T-helper 17 cell (primary cell): ENCODE measurements around the gene LINGO3. TPM values are rescaled to one million over a fixed set of nuclear protein-coding genes. Genes with fewer than 3 reads are reported as not detected.

Source experiments
- ATAC-seq: fragments of 150-1000 bp; cut with Tn5 transposase; 2 replicates; pipeline ENCODE4 v1.10.0; 2021; ENCODE audit warnings: mild to moderate bottlenecking, moderate library complexity
- DNase-seq, 3 donors: peaks; one replicate each; pipeline versions ENCODE4 v3.0.0 to v3.0.0-alpha.2; 2020 to 2021
- H3K9me3 ChIP-seq: one replicate; pipeline ENCODE4 v1.7.0; 2013; ENCODE audit warnings: low read length, mild to moderate bottlenecking; ENCODE audit not compliant: control insufficient read depth, poor library complexity, severe bottlenecking
- H3K27ac Mint-ChIP-seq: one replicate; pipeline ENCODE4 v1.8.0; 2022; ENCODE audit warnings: mild to moderate bottlenecking, moderate library complexity, mixed read lengths
- H3K27me3 Mint-ChIP-seq: one replicate; pipeline ENCODE4 v1.8.0; 2022; ENCODE audit warnings: mixed read lengths
- H3K36me3 Mint-ChIP-seq: one replicate; pipeline ENCODE4 v1.8.0; 2022; ENCODE audit warnings: low read depth, mixed read lengths
- H3K4me1 Mint-ChIP-seq: one replicate; pipeline ENCODE4 v1.8.0; 2022; ENCODE audit warnings: mild to moderate bottlenecking, mixed read lengths
- H3K4me3 Mint-ChIP-seq: one replicate; pipeline ENCODE4 v1.8.0; 2022; ENCODE audit warnings: mild to moderate bottlenecking, moderate library complexity, mixed read lengths
- total RNA-seq, 4 donors: library from RNA in 2 of 4; stranded (reverse) in 2 of 4; gene quantifications; one replicate each; pipeline ENCODE4 v1.2.3 and lab custom pipeline; 2022 to 2026

The LINGO3 gene
- total RNA-seq, 2 donors from 2014 or later, result 0.20 to 0.29 TPM

GRCh38 chr19:2300533-2300932 is 7.4 kb downstream of the LINGO3 start:
- no peak overlapping the region for H3K27ac Mint-ChIP-seq
- H3K4me3 Mint-ChIP-seq, result no peak overlapping the region
- H3K27me3 Mint-ChIP-seq, result peaks cover 22% of the 10 kb centered on the region
- peaks cover 2% of the 10 kb centered on the region for H3K36me3 Mint-ChIP-seq
- DNase-seq (no peak), ATAC-seq (no peak)
- no peaks in the 10 kb centered on the region for H3K9me3 ChIP-seq
- H3K4me1 Mint-ChIP-seq, result peaks cover 9% of the 10 kb centered on the region

- Mint-ChIP-seq H3K4me3 (no peak overlapping the region), H3K27ac (no peak overlapping the region), H3K27me3 (no peaks in the 10 kb centered on the region), H3K4me1 (peaks cover 8% of the 10 kb centered on the region), H3K36me3 (no peaks in the 10 kb centered on the region)
- ATAC-seq (no peak), DNase-seq (no peak)
- no peaks in the 10 kb centered on the region for H3K9me3 ChIP-seq
Observed at GRCh38 chr19:2296141-2296540, 11.8 kb downstream of the LINGO3 start.

- DNase-seq (no peak), ATAC-seq (no peak)
- no peaks in the 10 kb centered on the region for H3K9me3 ChIP-seq
- Mint-ChIP-seq H3K4me3 (no peak overlapping the region), H3K4me1 (peaks cover 10% of the 10 kb centered on the region), H3K27ac (no peak overlapping the region), H3K27me3 (no peaks in the 10 kb centered on the region), H3K36me3 (peaks cover 2% of the 10 kb centered on the region)
Observed at GRCh38 chr19:2294687-2295335, 13.1 kb downstream of the LINGO3 start.

- H3K4me3 Mint-ChIP-seq, result peak overlapping the region; percentile 93
- no peak for ATAC-seq
- peaks cover 2% of the 10 kb centered on the region for H3K36me3 Mint-ChIP-seq
- peaks cover 26% of the 10 kb centered on the region for H3K4me1 Mint-ChIP-seq
- H3K27me3 Mint-ChIP-seq, result no peaks in the 10 kb centered on the region
- H3K27ac Mint-ChIP-seq, result no peak overlapping the region
- no peak for DNase-seq
- H3K9me3 ChIP-seq, result no peaks in the 10 kb centered on the region
Observed at GRCh38 chr19:2291185-2291751, 16.7 kb downstream of the LINGO3 start.

GRCh38 chr19:2290441-2291184 is 17.3 kb downstream of the LINGO3 start:
- DNase-seq (no peak), ATAC-seq (peak; percentile 29)
- Mint-ChIP-seq H3K4me3 (peak overlapping the region; percentile 93), H3K4me1 (peaks cover 26% of the 10 kb centered on the region), H3K36me3 (peaks cover 2% of the 10 kb centered on the region), H3K27me3 (no peaks in the 10 kb centered on the region), H3K27ac (peak overlapping the region; percentile 82)
- no peaks in the 10 kb centered on the region for H3K9me3 ChIP-seq

- peaks cover 2% of the 10 kb centered on the region for H3K36me3 Mint-ChIP-seq
- H3K4me3 Mint-ChIP-seq, result peak overlapping the region; percentile 93
- H3K27ac Mint-ChIP-seq, result peak overlapping the region; percentile 82
- H3K9me3 ChIP-seq, result no peaks in the 10 kb centered on the region
- DNase-seq, result no peak
- H3K4me1 Mint-ChIP-seq, result peaks cover 26% of the 10 kb centered on the region
- no peaks in the 10 kb centered on the region for H3K27me3 Mint-ChIP-seq
- peak; percentile 76 for ATAC-seq
Observed at GRCh38 chr19:2289714-2290435, 18.1 kb downstream of the LINGO3 start.

- Mint-ChIP-seq H3K4me3 (peak overlapping the region; percentile 93), H3K36me3 (peaks cover 2% of the 10 kb centered on the region), H3K27me3 (no peaks in the 10 kb centered on the region), H3K4me1 (peaks cover 25% of the 10 kb centered on the region), H3K27ac (peak overlapping the region; percentile 82)
- no peaks in the 10 kb centered on the region for H3K9me3 ChIP-seq
- DNase-seq (no peak), ATAC-seq (peak; percentile 12)
Observed at GRCh38 chr19:2288818-2289713, 18.9 kb downstream of the LINGO3 start.

- DNase-seq (no peak), ATAC-seq (no peak)
- H3K9me3 ChIP-seq, result no peaks in the 10 kb centered on the region
- peaks cover 2% of the 10 kb centered on the region for H3K36me3 Mint-ChIP-seq
- peak overlapping the region; percentile 93 for H3K4me3 Mint-ChIP-seq
- no peak overlapping the region for H3K27ac Mint-ChIP-seq
- H3K27me3 Mint-ChIP-seq, result no peaks in the 10 kb centered on the region
- peaks cover 21% of the 10 kb centered on the region for H3K4me1 Mint-ChIP-seq
Observed at GRCh38 chr19:2288338-2288817, 19.6 kb downstream of the LINGO3 start.

- DNase-seq, result no peak
- no peaks in the 10 kb centered on the region for H3K9me3 ChIP-seq
- no peak overlapping the region for H3K27ac Mint-ChIP-seq
- no peak for ATAC-seq
- H3K27me3 Mint-ChIP-seq, result no peaks in the 10 kb centered on the region
- H3K36me3 Mint-ChIP-seq, result peaks cover 2% of the 10 kb centered on the region
- H3K4me1 Mint-ChIP-seq, result peaks cover 21% of the 10 kb centered on the region
- peak overlapping the region; percentile 93 for H3K4me3 Mint-ChIP-seq
Observed at GRCh38 chr19:2287585-2288337, 20.2 kb downstream of the LINGO3 start.

- Mint-ChIP-seq H3K27me3 (no peaks in the 10 kb centered on the region), H3K4me3 (no peak overlapping the region), H3K27ac (peak overlapping the region; percentile 65), H3K36me3 (peaks cover 2% of the 10 kb centered on the region), H3K4me1 (peaks cover 27% of the 10 kb centered on the region)
- ATAC-seq (no peak), DNase-seq (no peak)
- H3K9me3 ChIP-seq, result no peaks in the 10 kb centered on the region
Observed at GRCh38 chr19:2286402-2287140, 21.4 kb downstream of the LINGO3 start.

- H3K4me3 Mint-ChIP-seq, result no peak overlapping the region
- no peaks in the 10 kb centered on the region for H3K9me3 ChIP-seq
- ATAC-seq (no peak), DNase-seq (no peak)
- peak overlapping the region; percentile 60 for H3K27ac Mint-ChIP-seq
- peaks cover 18% of the 10 kb centered on the region for H3K4me1 Mint-ChIP-seq
- no peaks in the 10 kb centered on the region for H3K27me3 Mint-ChIP-seq
- no peaks in the 10 kb centered on the region for H3K36me3 Mint-ChIP-seq
Observed at GRCh38 chr19:2283835-2284507, 24.0 kb downstream of the LINGO3 start.
